Measurements from ENCODE around the gene POLR3E. TPM values are rescaled to one million over a fixed set of nuclear protein-coding genes. Genes with fewer than 3 reads are reported as not detected.
"Not testable (repeated sequence)": the region's sequence is repeated elsewhere in the genome, so short reads cannot be mapped to it uniquely, and the experiment has no call there.

POLR3E gene
- total RNA-seq, 1 donor from 2014 or later, result 34.8 TPM

- intact Hi-C loops (cut with DNase I), result no loop called here
- DNase-seq, result no peak
- ATAC-seq (ENCODE audit: poor library complexity), result no peak
Measured at GRCh38 chr16:22325598-22326368, 28.6 kb downstream of the POLR3E start.

- ATAC-seq (ENCODE audit: poor library complexity), result no peak
- intact Hi-C loops (cut with DNase I), result no loop called here
Measured at GRCh38 chr16:22326369-22326652, 29.1 kb downstream of the POLR3E start.

GRCh38 chr16:22326771-22327445 lies 29.7 kb downstream of the POLR3E start:
- ATAC-seq (ENCODE audit: poor library complexity) (no peak), DNase-seq (no peak)
- intact Hi-C loops (cut with DNase I), result no loop called here

More at GRCh38 chr16:22326369-22326652, 29.1 kb downstream of the POLR3E start:
- DNase-seq, result no peak

- intact Hi-C loops (cut with DNase I), result no loop called here
- DNase-seq (no peak), ATAC-seq (ENCODE audit: poor library complexity) (no peak)
Measured at GRCh38 chr16:22327446-22327775, 30.2 kb downstream of the POLR3E start.

- ATAC-seq (ENCODE audit: poor library complexity) (no peak), DNase-seq (no peak)
- intact Hi-C loops (cut with DNase I), result no loop called here
Measured at GRCh38 chr16:22328081-22328725, 31.0 kb downstream of the POLR3E start.

- DNase-seq, result no peak
- intact Hi-C loops (cut with DNase I), result no loop called here
- no peak for ATAC-seq (ENCODE audit: poor library complexity)
Measured at GRCh38 chr16:22329199-22329695, 32.0 kb downstream of the POLR3E start.

GRCh38 chr16:22330326-22330725 lies 33.1 kb downstream of the POLR3E start:
- no peak for DNase-seq
- ATAC-seq (ENCODE audit: poor library complexity), result no peak
- intact Hi-C loops (cut with DNase I), result no loop called here

- intact Hi-C loops (cut with DNase I), result no loop called here
- peak; percentile 42 for DNase-seq
- ATAC-seq (ENCODE audit: poor library complexity), result peak; percentile 58
Measured at GRCh38 chr16:22333457-22333994, 36.3 kb downstream of the POLR3E start.

GRCh38 chr16:22335668-22336246 lies 38.5 kb downstream of the POLR3E start:
- ATAC-seq (ENCODE audit: poor library complexity), result no peak
- intact Hi-C loops (cut with DNase I), result no loop called here
- no peak for DNase-seq

GRCh38 chr16:22336581-22336980 lies 39.4 kb downstream of the POLR3E start:
- ATAC-seq (ENCODE audit: poor library complexity) (no peak), DNase-seq (no peak)
- intact Hi-C loops (cut with DNase I), result no loop called here

- no peak for ATAC-seq (ENCODE audit: poor library complexity)
- intact Hi-C loops (cut with DNase I), result no loop called here
- no peak for DNase-seq
Measured at GRCh38 chr16:22337045-22337444, 39.8 kb downstream of the POLR3E start.

- no peak for ATAC-seq (ENCODE audit: poor library complexity)
Measured at GRCh38 chr16:22337849-22338635, 40.8 kb downstream of the POLR3E start.

GRCh38 chr16:22340945-22341344 lies 43.7 kb downstream of the POLR3E start:
- intact Hi-C loops (cut with DNase I), result no loop called here
- DNase-seq, result no peak
- no peak for ATAC-seq (ENCODE audit: poor library complexity)

More at GRCh38 chr16:22337849-22338635, 40.8 kb downstream of the POLR3E start:
- intact Hi-C loops (cut with DNase I), result no loop called here
- DNase-seq, result no peak

GRCh38 chr16:22342082-22342481 lies 44.9 kb downstream of the POLR3E start:
- no peak for ATAC-seq (ENCODE audit: poor library complexity)
- intact Hi-C loops (cut with DNase I), result no loop called here
- DNase-seq, result no peak

- ATAC-seq (ENCODE audit: poor library complexity) (peak; percentile 35), DNase-seq (peak; percentile 37)
- intact Hi-C loops (cut with DNase I), result no loop called here
Measured at GRCh38 chr16:22346483-22346882, 49.3 kb downstream of the POLR3E start.

GRCh38 chr16:22347100-22347820 lies 50.1 kb downstream of the POLR3E start:
- ATAC-seq (ENCODE audit: poor library complexity) (peak; percentile 97), DNase-seq (peak; percentile 69)
- intact Hi-C loops (cut with DNase I), result no loop called here

GRCh38 chr16:22348291-22348690 lies 51.1 kb downstream of the POLR3E start:
- DNase-seq (no peak), ATAC-seq (ENCODE audit: poor library complexity) (no peak)
- intact Hi-C loops (cut with DNase I), result no loop called here

GRCh38 chr16:22351017-22351416 lies 53.8 kb downstream of the POLR3E start:
- ATAC-seq (ENCODE audit: poor library complexity); DNase-seq; intact Hi-C loops (cut with DNase I): not testable (repeated sequence)
